AG09309 (cell line): Measurements from ENCODE around the gene PNKP.

Source experiments
- DNase-seq: peaks from one replicate; pipeline ENCODE4 v3.0.0-alpha.2; 2010; ENCODE audit warnings: low read depth
- H3K4me3 ChIP-seq: 2 replicates; pipeline ENCODE4 v1.5.1; 2011; ENCODE audit warnings: mild to moderate bottlenecking, low read depth, low read length, moderate library complexity; ENCODE audit not compliant: control insufficient read depth
- TF ChIP-seq, protein P1 (sequence below): IDR thresholded peaks from 2 replicates; pipeline ENCODE4 v1.5.1; 2011; ENCODE audit warnings: mild to moderate bottlenecking, low read depth, low read length, inconsistent platforms; ENCODE audit not compliant: insufficient read depth, control insufficient read depth; ENCODE audit errors: missing control alignments

The PNKP gene

DNA sequence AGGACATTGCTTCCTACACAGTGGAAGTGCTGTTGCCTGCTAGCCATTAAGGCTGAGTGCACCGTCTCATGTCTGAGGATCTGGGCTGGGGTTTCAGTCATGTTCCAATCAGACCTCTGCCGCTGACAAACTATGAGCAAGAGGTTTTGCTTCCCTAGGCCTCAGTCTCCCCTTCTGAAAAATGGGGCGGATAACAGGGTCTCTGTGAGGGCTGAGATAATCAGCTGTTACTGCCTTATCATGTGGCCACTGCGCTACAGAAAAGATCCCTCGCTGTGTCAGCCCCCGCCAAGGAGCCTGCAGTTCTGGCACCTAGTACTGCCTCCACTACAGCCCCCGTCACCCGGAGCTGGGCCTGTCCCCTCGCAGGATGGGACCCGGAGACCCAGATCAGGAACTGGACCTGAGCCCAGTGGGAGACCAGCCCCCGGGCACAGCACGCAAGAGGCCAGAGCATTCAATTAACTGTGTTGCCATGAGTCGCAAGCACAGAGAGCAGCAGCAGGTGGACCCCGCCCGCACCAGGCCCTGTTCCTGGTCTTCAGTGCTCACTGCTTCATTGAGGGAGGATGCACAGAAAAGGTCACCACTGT, 3.0 kb upstream of the PNKP start:
- no peak for DNase-seq
- peak overlapping the region; percentile 45 for H3K4me3 ChIP-seq
- TF ChIP-seq, protein P1, sequence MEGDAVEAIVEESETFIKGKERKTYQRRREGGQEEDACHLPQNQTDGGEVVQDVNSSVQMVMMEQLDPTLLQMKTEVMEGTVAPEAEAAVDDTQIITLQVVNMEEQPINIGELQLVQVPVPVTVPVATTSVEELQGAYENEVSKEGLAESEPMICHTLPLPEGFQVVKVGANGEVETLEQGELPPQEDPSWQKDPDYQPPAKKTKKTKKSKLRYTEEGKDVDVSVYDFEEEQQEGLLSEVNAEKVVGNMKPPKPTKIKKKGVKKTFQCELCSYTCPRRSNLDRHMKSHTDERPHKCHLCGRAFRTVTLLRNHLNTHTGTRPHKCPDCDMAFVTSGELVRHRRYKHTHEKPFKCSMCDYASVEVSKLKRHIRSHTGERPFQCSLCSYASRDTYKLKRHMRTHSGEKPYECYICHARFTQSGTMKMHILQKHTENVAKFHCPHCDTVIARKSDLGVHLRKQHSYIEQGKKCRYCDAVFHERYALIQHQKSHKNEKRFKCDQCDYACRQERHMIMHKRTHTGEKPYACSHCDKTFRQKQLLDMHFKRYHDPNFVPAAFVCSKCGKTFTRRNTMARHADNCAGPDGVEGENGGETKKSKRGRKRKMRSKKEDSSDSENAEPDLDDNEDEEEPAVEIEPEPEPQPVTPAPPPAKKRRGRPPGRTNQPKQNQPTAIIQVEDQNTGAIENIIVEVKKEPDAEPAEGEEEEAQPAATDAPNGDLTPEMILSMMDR, result no peak

DNA sequence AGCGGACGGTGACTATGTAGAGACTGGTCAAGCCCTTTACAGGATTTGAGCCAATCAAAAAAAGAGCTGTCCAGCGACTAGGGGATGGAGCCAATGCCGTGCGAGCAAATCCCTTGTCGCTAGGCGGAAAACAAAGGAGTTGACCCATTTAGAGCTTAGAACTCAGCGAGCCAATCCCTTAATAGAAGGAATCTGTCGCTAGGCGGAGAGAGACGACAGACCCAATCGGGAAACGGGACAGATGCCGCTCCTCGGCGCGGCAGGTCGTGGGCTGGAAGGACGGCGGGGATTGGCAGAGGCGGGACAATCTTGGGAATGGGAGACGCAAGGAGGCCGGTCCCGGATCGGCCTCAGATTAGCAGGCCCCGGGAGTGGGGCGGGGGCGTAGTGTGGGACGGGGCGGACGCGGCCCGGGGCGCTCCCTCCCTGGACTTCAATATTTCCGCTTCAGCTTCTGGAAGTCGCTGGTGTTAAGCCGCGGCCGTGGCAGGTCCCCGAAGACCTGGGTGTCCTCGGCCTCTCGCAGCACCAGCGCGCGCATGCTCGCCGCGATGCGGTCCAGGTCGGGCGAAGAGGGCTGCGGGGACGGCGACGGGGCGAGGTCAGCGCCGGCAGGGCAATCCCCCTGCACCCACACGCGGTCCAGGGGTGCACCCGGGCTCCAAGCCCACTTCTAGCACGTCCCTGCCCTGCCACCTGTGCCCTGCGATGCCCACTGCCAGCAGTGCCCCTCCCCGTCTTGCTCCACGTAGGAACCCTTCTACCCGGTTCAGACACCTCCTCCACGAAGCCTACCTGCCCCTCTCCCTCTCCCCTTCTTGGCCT, 2.3 kb upstream of the PNKP start:
- TF ChIP-seq, protein P1, result no peak
- H3K4me3 ChIP-seq, result peak overlapping the region; percentile 45

DNA sequence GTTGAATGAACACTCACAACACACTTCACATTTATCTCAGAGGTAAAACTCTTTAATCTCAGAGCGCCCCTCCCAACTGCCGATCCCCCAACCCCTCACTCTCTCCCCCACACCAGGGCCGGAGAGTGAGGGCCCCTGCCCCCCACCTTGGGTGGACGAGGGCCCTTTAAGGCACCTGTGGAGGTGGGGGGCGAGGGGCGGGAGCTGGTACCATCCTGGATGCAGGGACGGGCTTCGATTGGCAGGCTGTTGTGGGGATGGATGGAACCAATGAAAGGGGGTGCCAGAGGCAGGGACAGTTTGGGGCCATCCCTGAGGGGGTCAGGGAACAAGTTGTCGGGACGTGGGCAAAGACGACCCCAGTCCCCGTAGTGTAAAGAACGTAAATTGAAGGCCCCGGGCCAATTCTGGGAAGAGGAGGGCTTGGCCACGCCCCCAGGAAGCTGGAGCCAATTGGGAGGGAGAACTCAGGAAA, 1.7 kb upstream of the PNKP start:
- TF ChIP-seq, protein P1, result no peak
- DNase-seq, result no peak
- H3K4me3 ChIP-seq, result peak overlapping the region; percentile 37

More for the DNA sequence above, 2.3 kb upstream of the PNKP start:
- DNase-seq, result peak; percentile 100

DNA sequence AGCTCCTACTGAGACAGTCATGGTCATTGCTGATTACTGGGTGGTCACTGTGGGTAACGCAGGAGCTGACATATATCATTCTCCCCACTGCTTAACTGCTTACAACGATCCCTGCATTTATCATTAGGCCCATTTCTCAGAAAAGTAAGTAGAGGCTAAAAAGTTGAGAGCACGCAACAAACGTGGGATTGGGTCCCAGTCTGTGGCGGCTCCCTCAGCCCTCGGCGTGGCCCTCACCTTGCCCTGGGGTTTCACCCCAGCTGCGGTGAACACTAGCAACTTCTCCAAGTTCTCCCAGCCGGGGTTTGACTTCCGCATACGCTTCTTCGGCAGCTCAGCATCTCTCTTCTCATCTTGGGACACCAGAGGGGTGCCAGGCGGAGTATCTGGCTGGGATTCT, 2.5 kb downstream of the PNKP start:
- no peak overlapping the region for H3K4me3 ChIP-seq
- TF ChIP-seq, protein P1, result no peak
- no peak for DNase-seq

DNA sequence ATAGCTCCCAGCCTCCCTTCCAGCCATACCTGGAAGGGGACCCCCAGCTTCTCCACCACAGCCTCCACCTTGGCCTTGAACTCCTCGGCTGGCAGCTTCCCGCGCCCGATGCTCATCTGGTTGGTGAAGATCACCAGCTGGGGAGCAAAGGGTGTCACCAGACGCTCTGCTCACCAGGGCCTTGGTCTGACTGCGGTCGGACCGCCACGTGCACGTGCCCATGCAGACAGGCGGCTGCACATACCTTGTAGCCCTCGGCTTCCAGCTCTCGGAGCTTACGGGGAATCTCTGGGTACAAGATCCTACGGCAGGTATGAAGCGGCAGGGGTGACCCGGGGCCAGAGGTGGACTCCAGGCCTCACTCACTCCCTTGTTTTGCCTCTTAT, 3.4 kb downstream of the PNKP start:
- DNase-seq, result no peak
- TF ChIP-seq, protein P1, result no peak
- no peak overlapping the region for H3K4me3 ChIP-seq

DNA sequence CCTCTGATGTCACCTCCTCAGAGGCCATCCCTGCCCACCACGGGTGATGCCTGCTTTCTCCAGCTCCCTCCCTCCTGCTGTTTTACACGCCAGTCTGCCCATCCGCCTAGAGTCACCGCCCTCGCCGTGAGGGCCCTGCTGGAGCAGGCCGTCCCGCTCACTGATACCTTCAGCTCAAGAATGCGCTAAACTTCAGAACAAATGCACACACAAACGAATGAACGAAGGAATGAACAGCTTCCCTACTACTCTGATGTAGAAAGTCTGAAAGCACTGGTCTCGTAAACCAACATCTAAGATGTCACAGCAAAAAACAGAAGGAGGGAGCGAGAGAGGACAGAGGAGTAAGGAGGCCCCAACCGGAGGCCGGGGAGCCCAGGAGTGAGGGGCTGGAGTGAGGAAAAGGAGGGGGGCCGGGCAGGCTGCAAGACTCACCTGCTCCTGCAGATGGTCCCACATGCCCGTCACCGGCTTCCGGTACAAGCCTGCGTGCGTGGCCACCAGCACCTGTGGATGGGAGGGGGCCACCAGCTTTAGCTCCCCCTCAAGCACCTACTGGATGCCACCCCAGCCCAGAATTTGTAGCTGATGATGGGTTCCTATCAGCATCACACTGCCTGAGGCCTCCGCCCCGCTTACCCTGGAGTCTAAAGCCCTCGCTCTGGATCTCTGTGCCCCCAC, 4.0 kb downstream of the PNKP start:
- TF ChIP-seq, protein P1, result no peak
- H3K4me3 ChIP-seq, result no peak overlapping the region
- no peak for DNase-seq
